HL-60 (cell line): ENCODE measurements around the gene EFTUD2.

ENCODE experiments used
- CTCF ChIP-seq: IDR thresholded peaks from one replicate; pipeline ENCODE4 v1.5.1; 2011; ENCODE audit warnings: low read length, control low read depth, inconsistent platforms; ENCODE audit not compliant: insufficient read depth
- REST ChIP-seq: IDR thresholded peaks from 2 replicates; pipeline ENCODE4 v1.6.1; 2012; ENCODE audit warnings: low read depth; ENCODE audit not compliant: insufficient replicate concordance
- SPI1 ChIP-seq: IDR thresholded peaks from 2 replicates; pipeline ENCODE4 v1.6.1; 2012; ENCODE audit warnings: low read depth, mild to moderate bottlenecking, borderline replicate concordance

- TF ChIP-seq CTCF (no peak), SPI1 (no peak), REST (no peak)
These were observed 10.5 kb upstream of the EFTUD2 start for GRCh38 chr17:44909681-44910144.
